ENCODE results near the gene GAS1. TPM values are rescaled to one million over a fixed set of nuclear protein-coding genes. Genes with fewer than 3 reads are reported as not detected.

Gene GAS1
- total and polyA plus RNA-seq, 7 donors, result 6.8 to 19.1 (median 13.0) TPM

GRCh38 chr9:86925686-86926085 lies 21.6 kb downstream of the GAS1 start:
- no peak overlapping the region for H3K27ac ChIP-seq
- TF ChIP-seq CTCF (IDR thresholded peaks at IDR 0.05), result no peak
- no peaks in the 10 kb centered on the region for H3K4me1 ChIP-seq
- H3K9me3 ChIP-seq, result peaks cover 3% of the 10 kb centered on the region
- DNase-seq, result no peak
- no peak for ATAC-seq
- 88 to 100% (median 92%) methylated on average over 1 of the region's 1 CpG for WGBS, 3 donors
- intact Hi-C loops (cut with DNase I), result no loop called here
- H3K36me3 ChIP-seq (ENCODE audit: insufficient read depth in 1 of 2, low read depth in 1 of 2), result no peaks in the 10 kb centered on the region
- no peak overlapping the region for H3K4me3 ChIP-seq
- H3K27me3 ChIP-seq (ENCODE audit: insufficient read depth in 3 of 3, low read length in 2 of 3), result no peaks in the 10 kb centered on the region

GRCh38 chr9:86924206-86924605 lies 23.1 kb downstream of the GAS1 start:
- Histone ChIP-seq H3K4me3 (no peak overlapping the region), H3K27me3 (ENCODE audit: insufficient read depth in 3 of 3, low read length in 2 of 3) (no peaks in the 10 kb centered on the region), H3K27ac (no peak overlapping the region), H3K4me1 (no peaks in the 10 kb centered on the region), H3K9me3 (no peaks in the 10 kb centered on the region), H3K36me3 (ENCODE audit: insufficient read depth in 1 of 2, low read depth in 1 of 2) (no peaks in the 10 kb centered on the region)
- ATAC-seq, result no peak
- intact Hi-C loops (cut with DNase I), result no loop called here
- no peak for DNase-seq
- no peak for TF ChIP-seq CTCF (IDR thresholded peaks at IDR 0.05)
- WGBS, 3 donors, result 70 to 90% (median 78%) methylated on average over 5 of the region's 5 CpGs

- Histone ChIP-seq H3K9me3 (no peaks in the 10 kb centered on the region), H3K27me3 (ENCODE audit: insufficient read depth in 3 of 3, low read length in 2 of 3) (no peaks in the 10 kb centered on the region), H3K4me1 (no peaks in the 10 kb centered on the region), H3K36me3 (ENCODE audit: insufficient read depth in 1 of 2, low read depth in 1 of 2) (no peaks in the 10 kb centered on the region), H3K4me3 (no peak overlapping the region), H3K27ac (no peak overlapping the region)
- WGBS, 3 donors, result 49 to 54% (median 52%) methylated on average over 15 of the region's 15 CpGs
- no peak for TF ChIP-seq CTCF (IDR thresholded peaks at IDR 0.05)
- intact Hi-C loops (cut with DNase I), result no loop called here
- ATAC-seq, result no peak
- DNase-seq, result no peak
These were observed 26.0 kb downstream of the GAS1 start for GRCh38 chr9:86921151-86921923.

GRCh38 chr9:86918556-86918955 lies 28.8 kb downstream of the GAS1 start:
- 88 to 95% (median 89%) methylated on average over 3 of the region's 3 CpGs for WGBS, 3 donors
- intact Hi-C loops (cut with DNase I), result no loop called here
- Histone ChIP-seq H3K27me3 (ENCODE audit: insufficient read depth in 3 of 3, low read length in 2 of 3) (no peaks in the 10 kb centered on the region), H3K27ac (no peak overlapping the region), H3K4me1 (no peaks in the 10 kb centered on the region), H3K4me3 (no peak overlapping the region), H3K36me3 (ENCODE audit: insufficient read depth in 1 of 2, low read depth in 1 of 2) (no peaks in the 10 kb centered on the region), H3K9me3 (no peaks in the 10 kb centered on the region)
- ATAC-seq, result no peak
- DNase-seq, result no peak
- TF ChIP-seq CTCF (IDR thresholded peaks at IDR 0.05), result no peak

- no peak for DNase-seq
- intact Hi-C loops (cut with DNase I), result no loop called here
- no peak for ATAC-seq
- Histone ChIP-seq H3K9me3 (no peaks in the 10 kb centered on the region), H3K36me3 (ENCODE audit: insufficient read depth in 1 of 2, low read depth in 1 of 2) (no peaks in the 10 kb centered on the region), H3K4me1 (no peaks in the 10 kb centered on the region), H3K27me3 (ENCODE audit: insufficient read depth in 3 of 3, low read length in 2 of 3) (no peaks in the 10 kb centered on the region), H3K4me3 (no peak overlapping the region), H3K27ac (no peak overlapping the region)
- 96 to 98% (median 96%) methylated on average over 3 of the region's 3 CpGs for WGBS, 3 donors
- TF ChIP-seq CTCF (IDR thresholded peaks at IDR 0.05), result no peak
These were observed 35.1 kb downstream of the GAS1 start for GRCh38 chr9:86912210-86912609.

Measured in psoas muscle (tissue), 8 donors.